Measurements from ENCODE around the gene CROCC.

DNA sequence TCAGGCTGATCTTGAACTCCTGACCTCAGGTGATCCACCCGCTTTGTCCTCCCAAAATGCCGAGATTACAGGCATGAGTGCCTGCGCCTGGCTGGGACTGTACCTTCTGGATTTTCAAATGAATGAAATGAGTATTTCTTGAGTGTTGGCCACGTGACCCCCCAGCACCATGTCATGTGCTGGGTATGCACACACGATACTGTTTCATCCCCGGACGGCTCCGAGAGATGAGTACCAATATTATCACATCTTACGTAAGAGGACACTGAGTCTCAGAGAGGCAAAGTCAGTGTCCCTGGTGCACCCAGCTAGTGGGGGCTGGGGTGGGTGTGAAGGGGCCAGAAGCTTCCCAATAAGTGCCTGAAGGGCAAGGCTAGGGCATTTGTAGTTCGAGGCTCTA, 780 bp upstream of the CROCC start:
- TF ChIP-seq CTCF (IDR thresholded peaks at IDR 0.05) = no peak
- TF ChIP-seq POLR2AphosphoS5 (IDR thresholded peaks at IDR 0.05) = no peak
- TF ChIP-seq POLR2A (IDR thresholded peaks at IDR 0.05) = no peak
